Activated CD8-positive, alpha-beta memory T cell treated with anti-CD3 and anti-CD28 coated beads for 1 hour (primary cell): ENCODE measurements around the gene CDHR2.
A peak's percentile ranks its signal among the peaks of the same experiment; 100 is the strongest.
"Not testable (repeated sequence)": the region's sequence is repeated elsewhere in the genome, so short reads cannot be mapped to it uniquely, and the experiment has no call there.

ENCODE experiments used
- DNase-seq, 2 donors: peaks; one replicate each; pipeline ENCODE4 v3.0.0-alpha.2; 2020; ENCODE audit warnings: low read depth in 1 of 2; ENCODE audit errors: extremely low read depth in 1 of 2

Gene CDHR2

GRCh38 chr5:176596069-176596644 is 47.0 kb downstream of the CDHR2 start:
- DNase-seq, result no peak

DNA sequence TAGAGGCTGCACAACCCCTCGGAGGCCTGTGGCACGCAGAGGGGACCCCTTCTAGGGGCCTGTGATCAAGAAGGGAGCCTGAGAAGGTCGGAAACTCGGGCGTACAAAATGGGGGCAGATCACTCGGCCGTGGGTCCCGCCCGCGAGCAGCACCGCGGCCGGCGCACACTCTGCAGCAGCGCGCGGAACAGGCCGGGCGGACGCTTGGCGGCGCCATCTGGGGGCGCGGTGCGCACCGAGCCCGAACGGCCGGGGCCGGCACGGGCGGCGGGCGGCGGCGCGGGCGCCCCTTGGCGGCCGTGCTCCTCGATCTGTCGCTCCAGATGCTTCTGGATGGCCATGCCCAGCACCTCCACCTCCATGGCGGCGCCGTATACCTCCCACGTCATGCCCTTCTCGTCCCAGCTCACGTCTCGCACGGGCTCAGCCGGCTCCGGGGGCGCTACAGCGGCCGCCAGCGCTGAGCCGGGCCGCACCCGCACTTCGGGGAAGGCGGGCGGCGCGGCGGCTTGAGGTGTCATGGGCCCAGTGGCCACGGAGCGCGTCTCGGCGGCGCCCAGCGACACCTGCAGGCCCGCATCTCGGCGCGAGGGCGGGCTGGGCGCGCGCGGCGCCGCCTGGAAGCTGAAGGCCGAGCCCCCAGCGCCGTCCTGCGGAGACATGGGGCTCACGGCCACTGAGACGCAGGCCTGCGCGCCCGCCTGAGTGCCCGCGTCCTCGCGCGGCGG is 47.7 kb downstream of the CDHR2 start:
- DNase-seq, result peak; percentile 27 to 51

DNA sequence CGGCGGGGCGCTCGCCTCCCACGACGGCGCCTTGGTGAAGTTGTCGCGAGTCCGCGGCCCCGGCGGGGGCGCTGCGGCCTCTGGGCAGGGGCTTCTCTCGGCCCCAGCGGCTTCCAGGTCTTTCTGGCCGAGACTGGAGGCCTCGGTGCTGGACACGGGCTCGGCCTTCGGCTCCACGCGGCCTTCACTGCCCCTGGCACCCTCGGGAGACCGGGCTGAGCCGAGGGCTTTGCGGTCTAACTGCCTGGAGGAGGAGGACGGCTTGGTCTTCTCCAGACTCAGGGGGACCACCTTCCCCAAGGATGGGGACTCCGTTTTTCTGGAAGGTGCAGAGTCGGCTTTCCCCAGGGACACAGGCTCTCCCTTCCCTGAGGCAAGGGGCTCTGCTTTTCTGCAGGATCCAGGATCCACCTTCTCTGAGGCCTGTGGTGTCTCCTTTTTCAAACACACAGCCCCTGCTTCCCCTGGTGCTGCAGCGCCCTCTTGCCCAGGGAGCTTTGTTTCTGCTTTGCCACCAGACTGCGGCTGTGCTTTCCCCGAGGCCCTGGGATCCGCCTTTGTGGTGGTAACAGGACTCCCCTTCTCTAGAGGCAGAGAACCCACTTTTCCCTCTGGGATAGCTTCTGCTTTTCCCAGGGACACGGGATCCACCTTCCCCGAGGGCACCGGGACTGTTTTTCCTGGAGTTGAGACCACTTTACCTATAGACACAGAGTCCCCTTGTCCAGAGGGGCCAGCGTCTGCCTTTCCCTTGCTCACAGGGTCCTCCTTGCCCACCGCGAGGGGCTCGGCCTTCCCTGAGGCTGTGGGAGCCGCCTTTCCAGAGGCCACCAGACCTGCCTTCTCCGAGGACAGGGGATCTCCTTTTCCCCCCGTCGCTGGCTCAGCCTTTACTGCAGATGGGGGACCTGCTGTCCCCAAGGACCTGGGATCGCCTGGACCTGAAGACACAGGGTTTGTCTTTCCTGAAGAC is 48.6 kb downstream of the CDHR2 start:
- DNase-seq, result no peak

DNA sequence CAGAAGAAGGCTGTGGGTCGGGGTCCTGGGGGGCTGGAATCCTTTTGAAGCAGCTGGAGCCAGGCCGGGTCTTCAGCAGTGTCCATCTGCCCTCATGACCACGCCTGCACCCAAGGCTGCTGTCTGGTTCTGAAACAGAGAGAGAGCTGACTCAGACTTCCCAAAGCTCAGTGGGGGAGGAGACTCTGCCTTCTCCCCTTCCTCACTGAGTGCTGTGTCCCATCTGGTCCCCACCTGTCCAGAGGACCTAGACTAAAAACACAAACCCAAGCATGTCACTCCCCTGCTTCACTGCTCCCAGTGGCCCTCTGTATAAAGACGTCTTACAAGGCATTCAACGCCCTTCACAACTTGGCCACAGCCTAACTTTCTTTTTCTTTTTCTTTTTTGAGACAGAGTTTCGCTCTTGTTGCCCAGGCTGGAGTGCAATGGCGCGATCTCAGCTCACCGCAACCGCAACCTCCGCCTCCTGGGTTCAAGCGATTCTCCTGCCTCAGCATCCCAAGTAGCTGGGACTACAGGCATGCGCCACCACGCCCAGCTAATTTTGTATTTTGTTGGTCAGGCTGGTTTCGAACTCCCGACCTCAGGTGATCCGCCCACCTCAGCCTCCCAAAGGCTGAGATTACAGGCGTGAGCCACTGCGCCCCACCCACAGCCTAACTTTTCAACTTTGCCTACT is 50.7 kb downstream of the CDHR2 start:
- DNase-seq, result not testable (repeated sequence)

DNA sequence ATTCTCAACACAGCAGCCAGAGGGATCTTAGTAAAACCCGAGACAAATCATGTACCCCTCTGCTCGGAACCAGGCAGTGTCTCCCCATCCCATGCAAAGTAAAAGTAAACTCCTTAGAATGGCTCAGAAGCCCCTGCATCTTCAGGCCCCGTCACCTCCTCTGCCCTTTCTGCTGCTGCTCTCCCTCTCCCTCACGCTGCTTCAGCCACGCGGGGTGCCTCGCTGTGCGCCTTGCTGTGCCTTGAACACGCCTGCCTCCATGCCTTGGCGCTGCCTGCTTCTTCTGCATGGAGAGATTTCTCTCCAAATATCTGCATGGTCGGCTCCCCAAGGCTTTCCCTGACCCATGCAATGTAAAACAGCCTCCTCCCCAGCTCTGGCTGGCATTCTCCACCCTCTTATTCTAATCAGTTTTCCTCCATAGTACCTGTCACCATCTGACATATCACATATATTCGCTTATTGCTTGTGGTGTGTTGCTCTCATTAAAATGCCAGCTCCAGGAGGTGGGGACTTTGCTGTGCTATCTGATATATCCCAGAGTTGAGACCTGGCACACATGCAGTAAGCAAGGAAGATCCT is 52.9 kb downstream of the CDHR2 start:
- no peak for DNase-seq

DNA sequence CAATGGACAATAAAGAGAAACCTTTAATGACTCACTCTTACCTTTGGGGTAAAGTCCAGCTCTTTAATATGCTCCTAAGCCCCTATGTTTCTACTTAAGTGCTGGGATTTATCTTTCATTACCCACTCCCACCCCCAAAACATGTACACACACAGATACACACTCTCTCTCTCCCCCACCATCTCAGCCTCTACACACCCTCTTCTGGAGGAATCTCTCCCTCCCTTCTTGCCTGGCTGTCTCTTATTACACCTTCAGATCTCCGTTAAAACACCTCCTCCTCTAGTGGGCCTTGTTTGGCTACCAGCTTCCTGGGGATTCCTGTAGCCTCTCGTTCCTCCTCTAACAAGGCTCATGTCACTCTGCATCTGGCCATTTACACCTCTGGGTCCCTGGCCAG is 53.9 kb downstream of the CDHR2 start:
- no peak for DNase-seq

DNA sequence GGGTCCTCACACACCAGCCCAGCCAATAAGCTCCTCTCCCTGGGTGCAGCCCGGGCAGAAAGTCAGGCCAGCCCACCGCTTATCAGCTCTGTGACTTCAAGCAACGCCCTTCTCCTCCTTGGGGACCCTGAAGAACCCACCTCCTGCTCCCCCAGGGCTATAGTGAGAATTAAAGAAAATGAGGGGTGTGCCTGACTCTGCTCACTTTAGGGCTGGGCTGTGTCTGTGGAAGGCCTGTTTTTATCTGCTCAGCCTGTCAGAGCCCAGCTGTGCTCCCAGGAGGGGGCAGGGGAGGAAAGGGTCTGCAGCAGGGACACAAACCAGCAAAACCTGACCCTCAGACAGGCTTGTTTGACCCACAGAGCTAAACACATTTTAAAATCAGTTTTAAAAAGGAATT is 56.9 kb downstream of the CDHR2 start:
- no peak for DNase-seq

DNA sequence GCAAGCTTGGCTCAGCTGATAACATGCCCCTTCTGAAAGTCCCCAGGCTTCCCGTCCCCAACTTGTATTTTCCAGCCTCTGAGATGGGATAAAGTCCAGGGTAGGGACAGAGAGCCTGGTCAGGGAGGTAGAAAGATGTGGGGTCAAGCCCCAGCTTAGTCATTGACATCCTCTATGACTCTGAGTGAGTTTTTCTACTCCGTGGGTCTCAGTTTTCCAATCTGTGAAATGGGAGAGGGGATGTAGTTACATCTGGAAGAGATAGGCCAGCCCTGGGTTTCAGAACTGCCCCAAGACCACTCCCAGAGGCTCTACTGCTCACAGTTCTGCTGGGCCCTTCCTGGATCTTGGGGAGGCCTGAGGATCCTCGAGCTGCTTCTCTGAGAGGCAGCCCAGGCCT is 57.7 kb downstream of the CDHR2 start:
- DNase-seq, result no peak

- no peak for DNase-seq
These were observed 59.1 kb downstream of the CDHR2 start for GRCh38 chr5:176608142-176608705.

GRCh38 chr5:176608937-176609723 is 60.0 kb downstream of the CDHR2 start:
- DNase-seq, result no peak

- peak in 1 of 2 donors; percentile 48 for DNase-seq
These were observed 60.7 kb downstream of the CDHR2 start, which contains the start of gene GPRIN1 for GRCh38 chr5:176609724-176610434. Gene GPRIN1, minus strand, starts transcription at chr5:176610156. Its CDS starts 10,322 bp downstream, at chr5:176599834.

DNA sequence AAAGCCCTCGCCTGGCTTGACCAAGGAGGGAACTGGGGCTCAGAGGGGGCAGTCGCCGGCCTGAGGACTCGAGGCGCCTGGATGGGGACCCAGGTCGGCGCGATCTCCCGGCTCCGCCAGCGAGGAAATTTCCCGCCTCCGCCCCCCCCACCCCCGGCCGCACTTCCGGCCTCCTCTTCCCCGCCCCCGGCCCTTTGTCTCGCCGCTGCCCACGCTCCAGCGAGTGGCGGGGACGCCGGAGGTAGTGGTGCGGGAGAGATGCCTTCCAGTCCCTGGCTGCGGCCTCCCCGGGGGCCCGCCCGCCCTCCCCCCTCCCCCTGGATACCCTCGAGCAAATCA is 61.3 kb downstream of the CDHR2 start:
- DNase-seq, result no peak

- peak in 1 of 2 donors; percentile 37 for DNase-seq
These were observed 62.3 kb downstream of the CDHR2 start for GRCh38 chr5:176611435-176611834.

DNA sequence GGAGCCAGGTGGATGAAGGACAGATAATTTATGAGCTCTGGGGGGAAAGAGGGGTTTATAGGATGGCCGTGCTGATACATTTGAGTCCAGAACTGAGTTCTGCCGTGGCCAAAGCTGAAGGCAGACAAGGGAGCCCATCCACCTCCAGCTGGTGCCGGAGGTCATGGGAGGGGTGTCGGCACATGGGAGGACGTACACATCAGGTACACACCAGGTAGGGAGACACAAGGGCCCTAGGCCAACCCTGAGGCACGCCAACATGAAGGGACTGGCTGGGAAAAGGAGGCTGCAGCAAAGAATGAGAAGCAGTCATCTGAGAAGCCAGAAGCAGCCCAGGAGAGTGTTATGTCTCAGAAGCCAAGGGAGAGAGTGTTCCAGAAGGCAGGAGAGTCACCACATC is 62.9 kb downstream of the CDHR2 start:
- no peak for DNase-seq

GRCh38 chr5:176612855-176613254 is 63.7 kb downstream of the CDHR2 start:
- DNase-seq, result no peak

GRCh38 chr5:176614805-176615478 is 65.8 kb downstream of the CDHR2 start:
- DNase-seq, result no peak

- DNase-seq, result no peak
These were observed 67.4 kb downstream of the CDHR2 start for GRCh38 chr5:176616511-176616910.

DNA sequence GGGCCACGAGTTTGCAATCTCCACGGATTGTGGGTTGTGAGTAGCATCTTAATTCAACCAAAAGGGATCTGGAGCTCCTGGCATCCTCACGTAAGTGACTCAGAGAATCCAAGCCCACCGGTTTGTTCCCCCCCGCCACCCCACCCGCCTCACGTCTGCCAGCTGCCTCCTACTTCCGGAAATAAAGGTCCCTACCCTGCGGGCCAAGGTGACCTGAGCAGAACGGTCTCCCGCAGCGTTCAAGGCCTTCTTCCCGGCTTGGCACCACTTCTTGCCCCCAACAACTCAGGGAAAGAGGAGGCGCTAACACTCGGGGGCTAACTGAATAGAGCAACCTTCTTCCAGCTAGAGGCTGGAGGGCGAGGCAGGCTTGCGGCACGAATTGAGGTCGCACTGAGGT is 69.6 kb downstream of the CDHR2 start:
- DNase-seq, result no peak
